GM19438 (cell line): ENCODE data around the gene ATP9B.

Experiments
- ATAC-seq: cut with Tn5 transposase; IDR thresholded peaks from one replicate; pipeline ENCODE4 v1.9.1; 2021; ENCODE audit warnings: low read depth; ENCODE audit not compliant: unreplicated experiment

ATP9B gene

DNA sequence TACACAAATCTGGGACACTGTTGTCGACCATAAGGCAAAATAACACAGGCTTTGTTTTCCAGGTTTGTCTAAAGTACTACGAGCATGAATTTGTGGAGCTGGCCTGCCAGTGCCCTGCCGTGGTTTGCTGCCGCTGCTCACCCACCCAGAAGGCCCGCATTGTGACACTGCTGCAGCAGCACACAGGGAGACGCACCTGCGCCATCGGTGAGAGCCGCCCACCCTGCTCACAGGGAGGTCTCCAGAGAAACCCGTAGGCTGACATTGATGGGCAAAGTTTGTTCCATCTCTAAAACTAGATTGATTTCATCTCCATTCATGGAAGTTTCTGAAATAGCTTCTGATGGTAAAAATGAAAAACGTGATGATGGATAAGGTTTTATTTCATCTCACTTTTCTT is 276.2 kb downstream of the ATP9B start:
- ATAC-seq = no peak

DNA sequence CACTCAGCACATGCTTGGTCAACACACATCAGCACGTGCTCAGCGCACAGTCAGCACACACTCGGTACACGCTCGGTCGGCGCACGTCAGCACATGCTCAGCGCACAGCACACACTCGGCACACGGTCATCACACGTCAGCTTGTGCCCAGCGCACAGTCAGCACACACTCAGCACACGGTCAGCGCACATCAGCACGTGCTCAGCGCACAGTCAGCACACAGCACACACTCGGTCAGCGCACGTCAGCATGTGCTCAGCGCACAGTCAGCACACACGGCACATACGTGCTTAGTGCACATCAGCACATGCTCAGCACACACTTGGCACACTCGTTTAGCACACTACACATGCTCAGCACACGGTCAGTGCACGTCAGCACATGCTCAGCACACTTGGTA is 276.8 kb downstream of the ATP9B start:
- no peak for ATAC-seq

DNA sequence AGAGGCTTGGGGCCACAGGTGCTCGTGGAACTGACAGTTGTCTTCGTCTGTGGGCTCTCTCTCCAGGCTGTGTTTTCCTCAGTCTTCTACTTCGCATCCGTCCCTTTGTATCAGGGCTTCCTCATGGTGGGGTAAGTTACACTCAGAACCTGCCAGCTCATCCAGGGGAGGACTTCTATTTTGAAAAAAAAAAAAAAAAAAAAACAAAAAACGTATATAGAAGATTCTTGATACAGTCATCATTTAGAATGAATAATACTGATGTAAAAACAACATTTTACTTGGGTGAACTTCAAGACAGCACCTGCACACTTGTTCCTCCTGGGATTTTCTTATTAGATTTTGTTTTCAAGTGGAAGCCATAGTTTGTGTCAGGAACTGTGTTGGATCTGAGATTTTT is 278.9 kb downstream of the ATP9B start:
- no peak for ATAC-seq

DNA sequence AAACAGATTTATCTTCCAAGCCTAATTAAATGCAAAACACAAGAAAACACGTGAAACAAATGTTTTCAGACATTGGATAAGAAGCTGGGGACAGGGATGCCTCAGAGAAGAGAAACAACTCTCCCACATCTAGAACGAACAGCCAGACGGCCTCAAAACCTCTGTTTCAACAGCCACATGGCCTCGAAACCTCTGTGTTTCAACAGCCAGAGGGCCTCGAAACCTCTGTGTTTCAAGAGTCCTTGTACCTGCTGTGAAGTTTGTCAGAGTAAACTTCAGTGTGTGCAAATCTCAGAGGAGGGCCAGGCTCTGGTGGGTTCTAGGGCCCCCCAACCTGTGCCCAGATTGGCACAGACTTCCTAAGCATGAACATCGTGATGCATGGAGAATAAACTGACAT is 283.2 kb downstream of the ATP9B start:
- no peak for ATAC-seq

DNA sequence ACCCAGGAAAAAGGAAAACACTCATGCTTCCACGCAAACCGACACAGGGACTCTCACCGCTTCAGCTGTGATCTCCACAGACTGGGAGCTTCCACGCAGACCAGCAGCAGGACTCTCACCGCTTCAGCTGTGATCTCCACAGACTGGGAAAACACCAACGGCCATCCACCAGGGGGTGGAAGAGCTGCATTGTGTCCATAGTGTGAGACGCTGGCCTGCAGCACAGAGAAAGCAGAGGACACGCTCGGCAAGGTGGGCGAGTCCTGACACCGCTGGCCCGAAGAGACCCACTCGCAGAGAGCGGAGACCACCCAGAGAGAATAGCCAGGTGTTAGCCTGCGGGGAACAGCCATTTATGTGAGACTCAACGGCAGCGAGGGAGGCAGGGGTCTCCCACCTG is 284.1 kb downstream of the ATP9B start:
- no peak for ATAC-seq

DNA sequence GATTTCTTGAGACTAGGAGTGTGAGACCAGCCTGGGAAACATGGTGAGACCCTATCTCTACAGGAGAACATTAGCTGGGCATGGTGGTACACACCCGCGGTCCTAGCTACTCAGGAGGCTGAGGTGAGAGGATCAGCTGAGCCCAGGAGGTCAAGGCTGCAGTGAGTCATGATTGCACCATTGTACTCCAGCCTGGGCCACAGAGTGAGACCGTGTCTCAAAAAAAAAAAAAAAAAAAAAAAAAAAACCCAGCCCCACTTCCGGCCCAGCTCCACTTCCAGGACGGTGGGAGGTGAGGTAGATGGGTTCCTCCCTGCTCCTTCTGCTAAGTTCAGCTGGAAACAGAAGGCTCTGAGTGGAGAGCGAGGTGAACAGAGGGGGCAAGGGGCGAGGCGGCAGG is 285.2 kb downstream of the ATP9B start:
- no peak for ATAC-seq

DNA sequence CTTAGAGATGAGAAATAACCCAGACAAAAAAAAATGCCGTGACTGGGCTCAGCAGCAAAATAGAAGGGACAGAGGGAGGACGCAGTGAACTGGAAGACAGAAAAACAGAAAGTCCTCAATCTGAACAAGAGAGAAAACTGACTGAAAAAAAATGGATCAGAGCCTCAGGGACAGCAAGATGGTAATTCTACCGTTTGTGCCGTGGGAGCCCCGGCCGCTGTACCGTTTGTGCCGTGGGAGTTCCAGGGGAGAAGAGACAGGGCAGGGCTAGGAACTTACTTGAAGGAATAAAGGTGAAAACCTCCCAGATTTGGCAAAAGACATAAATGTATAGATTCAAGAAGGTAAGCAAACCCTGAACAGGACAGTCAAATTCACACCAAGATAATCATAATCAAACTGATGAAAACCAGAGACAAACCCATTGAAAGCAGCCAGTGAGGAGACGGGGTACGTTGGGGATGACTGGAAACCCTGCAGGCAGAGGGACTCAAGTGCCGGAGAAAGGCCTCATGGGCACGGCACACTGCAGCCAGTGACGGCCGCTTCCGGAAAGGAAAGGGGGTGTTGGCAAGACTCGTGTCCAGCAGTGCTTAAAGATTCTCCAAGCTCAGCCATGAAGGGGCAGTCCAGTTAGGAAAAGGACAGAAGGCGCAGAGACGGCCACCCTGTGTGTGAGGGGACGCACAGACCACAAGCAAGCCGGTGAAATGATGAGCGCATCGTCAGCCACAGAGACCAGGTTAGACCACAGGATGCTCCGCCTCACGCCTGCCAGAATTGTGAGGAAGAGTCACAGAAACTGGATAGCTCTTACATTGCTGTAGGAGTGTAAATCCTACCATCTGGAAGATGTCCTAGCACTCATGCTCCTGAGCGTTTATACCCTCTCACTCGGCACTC is 286.5 kb downstream of the ATP9B start:
- ATAC-seq = peak; percentile 46

DNA sequence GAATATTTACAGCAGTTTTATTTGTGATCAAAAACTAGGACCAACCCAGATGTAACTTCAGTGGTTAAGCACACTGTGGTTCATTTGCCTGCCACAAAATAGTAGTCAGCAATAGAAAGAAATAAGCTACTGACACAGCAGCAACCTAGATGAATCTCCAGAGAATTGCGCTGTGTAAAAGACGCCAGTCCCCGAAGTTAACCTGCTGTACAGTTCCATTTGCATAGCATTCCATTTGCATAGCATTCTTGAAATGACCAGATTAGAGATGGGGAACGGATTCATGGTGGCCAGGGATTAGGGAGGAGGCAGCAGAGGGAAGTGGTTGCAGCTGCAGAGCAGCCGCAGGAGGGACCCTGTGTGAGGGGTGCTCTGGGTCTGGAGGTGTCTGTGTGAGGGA is 287.2 kb downstream of the ATP9B start:
- peak; percentile 92 for ATAC-seq

DNA sequence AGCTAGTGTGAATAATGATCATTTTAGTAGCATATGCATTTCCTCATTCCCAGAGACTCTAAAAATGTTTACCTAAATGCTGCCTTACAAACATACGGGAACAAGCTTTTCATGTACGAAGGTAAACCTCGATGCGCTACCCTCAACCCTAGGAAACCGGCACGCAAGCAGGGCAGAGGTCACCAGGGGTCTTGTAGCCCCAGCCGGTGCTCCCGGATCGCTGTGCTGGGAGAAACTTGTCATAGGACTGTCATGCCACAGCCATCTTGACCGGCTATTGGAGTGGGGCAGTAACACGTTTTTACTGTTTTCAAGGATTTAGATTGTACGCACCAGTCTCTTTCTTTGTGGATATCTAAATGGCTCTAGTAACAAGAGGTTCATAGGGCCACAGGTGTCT is 291.7 kb downstream of the ATP9B start:
- ATAC-seq = no peak

DNA sequence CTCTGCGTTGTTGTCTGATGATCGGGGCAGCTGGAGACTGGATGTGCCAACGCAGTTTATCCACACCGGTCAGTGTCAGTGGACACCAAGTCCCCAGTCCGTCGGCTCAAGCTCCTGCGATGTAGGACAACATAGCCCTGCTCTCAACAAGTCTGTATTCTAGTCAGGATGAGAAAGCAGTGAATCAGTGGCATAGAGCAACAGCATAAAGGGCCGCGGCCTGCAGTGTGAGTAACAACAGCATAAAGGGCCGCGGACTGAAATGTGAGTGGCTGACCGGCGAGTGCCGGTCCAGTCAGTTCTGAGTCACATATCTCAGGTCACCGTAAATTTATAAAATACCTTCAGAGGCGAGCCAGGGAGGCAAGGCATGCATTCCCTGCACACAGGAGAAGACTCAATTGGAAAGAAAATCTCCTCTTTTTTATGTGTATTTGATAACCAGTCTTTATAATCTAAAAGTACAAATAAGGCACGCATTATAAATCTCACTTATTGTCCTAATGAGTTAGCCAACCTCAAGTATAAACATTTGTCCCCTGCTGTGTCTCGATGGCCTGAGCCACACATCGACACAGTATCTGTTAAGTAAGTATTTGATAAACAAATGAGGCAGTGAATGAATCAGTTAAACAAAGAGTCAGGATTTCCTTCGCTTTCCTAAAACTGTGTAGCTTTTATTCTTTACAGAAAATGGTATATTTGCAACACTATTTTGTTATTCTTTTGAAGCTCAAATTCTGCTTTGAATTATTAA is 292.8 kb downstream of the ATP9B start:
- ATAC-seq = no peak

DNA sequence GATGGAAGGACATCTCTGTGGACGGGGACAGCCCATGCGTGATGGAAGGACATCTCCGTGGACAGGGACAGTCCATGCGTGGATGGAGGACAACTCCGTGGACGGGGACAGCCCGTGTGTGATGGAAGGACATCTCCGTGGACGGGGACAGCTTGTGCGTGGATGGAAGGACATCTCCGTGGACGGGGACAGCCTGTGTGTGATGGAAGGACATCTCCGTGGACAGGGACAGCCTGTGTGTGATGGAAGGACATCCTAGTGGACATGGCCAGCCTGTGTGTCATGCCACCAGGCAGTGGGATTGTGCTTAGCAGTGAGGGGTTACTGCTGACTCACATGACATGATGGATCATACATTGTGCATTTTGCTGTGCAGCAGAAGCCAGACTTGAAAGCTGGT is 296.5 kb downstream of the ATP9B start:
- no peak for ATAC-seq

DNA sequence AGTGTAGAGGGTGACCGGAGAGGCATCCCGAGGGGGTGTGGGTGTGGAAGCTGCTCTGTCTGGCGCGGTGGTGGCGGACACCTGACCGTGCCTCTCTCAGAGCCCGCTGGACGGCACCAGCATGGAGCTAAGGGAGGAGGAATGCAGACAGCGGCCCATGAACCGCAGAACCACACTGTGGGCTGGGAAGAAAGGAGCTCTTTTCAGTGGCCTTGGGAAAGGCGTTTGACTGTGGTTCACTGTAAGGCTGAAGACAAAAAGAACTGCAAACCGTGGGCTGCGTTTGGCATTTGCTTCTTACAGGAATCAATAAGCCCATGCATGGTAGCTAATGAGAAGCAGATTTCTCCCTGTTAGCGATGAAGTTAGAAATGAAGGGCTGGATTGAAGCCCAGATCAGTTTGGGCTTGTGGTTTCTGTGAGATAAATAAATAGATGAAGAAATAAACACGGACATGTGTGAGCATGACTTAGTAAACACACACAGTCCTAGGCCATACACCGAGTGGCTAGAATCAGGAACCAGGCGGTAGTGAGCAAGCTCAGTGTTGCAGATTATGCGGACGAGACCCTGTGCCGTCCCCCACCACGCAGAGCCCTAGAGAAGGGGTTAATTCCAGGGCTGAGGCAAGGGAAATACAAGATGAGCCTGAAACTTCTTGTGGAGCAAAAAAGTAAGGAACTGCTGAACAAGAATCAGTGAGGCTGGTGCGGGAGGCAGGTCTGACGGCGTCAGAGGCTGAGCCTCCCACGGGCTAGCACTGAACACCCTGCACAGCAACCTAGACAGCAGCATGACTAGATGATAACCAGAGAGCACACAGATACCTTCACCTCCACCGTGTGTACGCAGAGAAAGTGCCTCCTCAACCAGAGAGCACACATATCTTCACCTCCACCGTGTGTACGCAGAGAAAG is 297.2 kb downstream of the ATP9B start:
- ATAC-seq = no peak

DNA sequence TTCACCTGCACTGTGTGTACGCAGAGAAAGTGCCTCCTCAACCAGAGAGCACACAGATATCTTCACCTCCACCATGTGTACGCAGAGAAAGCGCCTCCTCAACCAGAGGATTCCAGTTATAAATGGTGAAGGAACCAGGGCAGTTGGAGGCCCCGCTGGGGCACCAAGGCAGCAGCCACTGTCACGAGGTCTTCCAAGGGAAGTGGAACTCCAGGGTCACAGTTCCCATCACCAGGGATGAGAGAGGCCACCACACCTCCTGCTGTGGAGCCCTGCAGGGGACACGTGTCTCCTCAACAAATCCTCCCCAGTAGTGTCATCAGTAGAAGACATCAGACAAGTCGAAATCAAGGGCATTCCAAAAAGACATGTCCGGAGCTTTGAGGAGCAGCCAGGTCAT is 298.3 kb downstream of the ATP9B start:
- no peak for ATAC-seq

DNA sequence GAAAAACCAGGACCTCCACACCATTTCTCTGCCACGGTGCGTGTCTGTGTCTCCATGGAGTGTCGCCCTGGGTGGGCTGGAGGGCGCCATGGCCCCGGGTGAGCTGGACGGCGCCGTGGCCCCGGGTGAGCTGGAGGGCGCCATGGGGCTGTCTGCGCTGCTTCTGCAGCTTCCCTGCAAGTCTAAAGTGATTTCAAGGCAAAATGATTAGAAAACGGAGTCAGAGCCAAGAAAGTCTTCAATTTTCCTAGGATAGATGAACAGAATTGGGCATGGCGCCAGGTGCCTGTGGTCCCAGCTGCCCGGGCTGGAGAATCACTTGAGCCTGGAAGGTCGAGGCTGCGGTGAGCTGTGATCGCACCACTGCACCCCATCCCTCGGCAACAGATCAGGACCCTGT is 298.8 kb downstream of the ATP9B start:
- no peak for ATAC-seq

DNA sequence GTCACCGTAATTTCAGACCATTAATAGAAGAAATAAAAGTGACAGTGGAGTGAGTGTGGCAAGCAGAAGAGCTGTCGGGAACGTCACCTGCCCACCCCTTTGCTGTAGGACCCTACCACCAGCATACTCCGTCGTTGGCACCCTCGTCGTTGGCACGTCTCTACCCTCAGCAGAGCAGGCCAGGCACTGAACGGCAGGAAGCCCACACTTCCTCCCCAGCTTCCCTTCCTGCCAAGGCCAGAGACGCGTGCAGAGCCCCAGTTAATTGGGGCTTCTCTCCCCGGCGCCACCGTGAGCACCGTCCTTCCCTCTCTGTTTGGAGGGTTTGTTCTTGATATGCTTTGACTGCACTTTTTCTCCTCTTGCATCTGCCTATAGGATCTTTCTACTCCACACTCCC is 299.5 kb downstream of the ATP9B start:
- ATAC-seq = no peak

DNA sequence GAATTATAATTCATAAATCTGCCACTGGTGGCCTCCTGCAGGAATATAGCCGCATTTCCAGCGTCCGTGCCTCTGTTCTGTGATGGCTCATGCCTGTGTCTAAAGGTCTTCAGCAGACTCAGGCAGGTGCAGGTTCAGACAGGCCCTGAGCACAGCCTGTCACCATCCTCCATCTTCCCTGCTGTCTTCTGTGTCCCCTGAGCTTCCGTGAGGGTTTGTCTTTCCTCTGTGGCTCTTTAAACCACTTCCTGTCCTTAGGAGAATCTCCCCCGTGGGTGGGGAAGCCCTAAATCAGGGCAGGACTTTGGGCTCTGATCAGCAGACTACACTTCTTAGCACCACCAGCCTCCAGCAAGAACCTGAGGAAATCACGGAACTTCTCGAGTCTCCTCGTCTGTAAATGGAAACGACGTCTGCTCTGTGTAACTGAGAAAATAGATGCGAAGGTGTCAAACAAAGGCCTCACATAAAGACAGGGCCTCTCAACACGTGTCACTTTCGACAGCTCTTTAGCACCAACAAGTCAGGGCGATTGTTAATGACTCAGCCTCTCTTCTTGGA is 302.4 kb downstream of the ATP9B start:
- ATAC-seq = no peak

DNA sequence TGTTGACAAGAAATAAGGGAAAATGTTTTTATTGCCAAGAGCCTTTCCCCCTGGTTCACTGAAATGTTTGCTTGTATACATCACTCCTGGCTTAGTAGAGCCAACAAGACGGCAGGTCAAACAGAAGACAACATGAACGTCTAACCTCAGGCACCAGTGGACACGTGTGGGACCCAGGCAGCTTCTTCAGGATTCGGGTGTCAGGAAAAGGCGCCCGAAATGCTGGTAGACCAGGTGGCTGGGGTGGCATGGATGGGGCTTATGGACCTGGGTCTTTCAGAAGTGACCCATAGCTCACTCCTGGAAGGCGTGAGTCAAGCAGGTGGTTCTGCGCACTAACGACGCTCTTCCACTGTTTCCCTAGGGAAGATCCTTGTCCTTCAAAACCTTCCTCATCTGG is 303.3 kb downstream of the ATP9B start:
- ATAC-seq = no peak

DNA sequence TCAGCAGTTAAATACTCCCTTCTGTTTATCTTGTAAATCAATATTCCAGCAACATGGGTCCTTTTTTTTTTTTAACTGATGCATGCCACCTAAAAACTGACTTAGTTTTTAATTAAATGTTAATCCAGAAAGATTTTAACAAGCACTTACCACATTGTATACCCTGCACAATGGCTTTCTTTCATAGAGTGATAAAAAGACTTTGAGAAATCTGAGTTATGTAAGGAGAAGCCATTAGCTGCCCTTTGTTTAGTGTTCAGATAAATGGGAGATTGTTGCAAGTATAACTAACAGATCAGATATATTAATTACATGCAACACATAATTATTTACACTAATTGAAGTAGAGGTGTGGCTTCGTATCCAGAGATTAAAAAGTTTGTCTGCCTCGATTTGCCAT is 303.8 kb downstream of the ATP9B start:
- no peak for ATAC-seq

DNA sequence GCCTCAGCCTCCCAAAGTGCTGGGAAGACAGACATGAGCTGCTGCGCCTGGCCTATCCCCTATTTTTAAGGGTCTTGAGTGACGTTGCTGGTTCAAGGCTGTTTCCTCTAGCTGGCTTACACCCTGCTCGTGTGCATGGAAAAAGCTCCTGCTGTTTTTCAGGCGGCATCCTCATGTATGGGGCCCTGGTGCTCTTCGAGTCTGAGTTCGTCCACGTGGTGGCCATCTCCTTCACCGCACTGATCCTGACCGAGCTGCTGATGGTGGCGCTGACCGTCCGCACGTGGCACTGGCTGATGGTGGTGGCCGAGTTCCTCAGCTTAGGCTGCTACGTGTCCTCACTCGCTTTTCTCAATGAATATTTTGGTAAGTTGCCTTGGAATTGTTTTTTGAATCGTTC is 304.5 kb downstream of the ATP9B start:
- no peak for ATAC-seq

DNA sequence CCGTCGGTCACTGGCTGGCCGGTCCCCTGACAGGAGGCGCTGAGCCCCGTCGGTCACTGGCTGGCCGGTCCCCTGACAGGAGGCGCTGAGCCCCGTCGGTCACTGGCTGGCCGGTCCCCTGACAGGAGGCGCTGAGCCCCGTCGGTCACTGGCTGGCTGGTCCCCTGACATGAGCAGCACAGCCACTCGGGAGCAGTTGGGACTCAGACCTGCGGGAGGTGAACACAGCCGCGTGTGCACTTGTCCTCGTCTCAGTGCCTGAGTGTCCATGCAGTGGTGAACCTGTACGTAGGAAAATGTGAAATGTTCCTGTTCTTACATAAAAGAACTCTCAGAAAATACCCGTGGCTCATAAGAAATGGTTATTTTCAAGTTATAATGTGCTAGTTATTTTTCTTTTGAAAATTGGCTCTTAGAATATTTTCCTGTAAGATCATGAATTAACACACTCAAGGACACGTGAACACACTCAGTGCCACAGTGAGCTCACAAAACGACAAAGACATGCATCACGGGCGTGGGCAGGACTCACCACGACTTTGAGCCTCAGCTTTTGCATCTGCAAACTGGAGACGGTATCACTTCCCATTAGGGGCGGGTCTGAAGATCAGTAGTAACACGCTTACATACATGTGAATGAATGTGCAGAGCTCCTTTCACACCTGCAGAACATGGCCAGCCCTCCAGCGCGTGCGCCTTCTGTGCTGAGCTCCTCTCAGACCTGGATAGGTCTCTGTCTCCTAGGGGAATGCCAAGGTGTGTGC is 305.4 kb downstream of the ATP9B start:
- ATAC-seq = peak; percentile 68
